SK-N-SH treated with all-trans-retinoic acid at 6 μM for 48 hours (cell line): ENCODE results near the gene GNPDA1.

Experiments
- ARNTL ChIP-seq: fragments of 450-650 bp; formaldehyde crosslinking; IDR thresholded peaks from 2 replicates; pipeline ENCODE4 v1.5.0; 2020; ENCODE audit warnings: low read depth, mild to moderate bottlenecking, moderate library complexity, borderline replicate concordance
- CREB5 ChIP-seq: fragments of 250-450 bp; sonication (Bioruptor Pico); IDR thresholded peaks from 2 replicates; pipeline ENCODE4 v1.5.1; 2020; ENCODE audit warnings: low read depth, mild to moderate bottlenecking, moderate library complexity
- ISL1 ChIP-seq: fragments of 250-450 bp; sonication (Bioruptor Pico); IDR thresholded peaks from 2 replicates; pipeline ENCODE4 v2.1.2; 2022; ENCODE audit warnings: mild to moderate bottlenecking, moderate library complexity
- OSR1 ChIP-seq: fragments of 250-450 bp; sonication (Bioruptor Pico); IDR thresholded peaks from 2 replicates; pipeline ENCODE4 v1.8.0; 2022; ENCODE audit warnings: moderate library complexity, mild to moderate bottlenecking, inconsistent platforms
- PATZ1 ChIP-seq: fragments of 250-450 bp; sonication (Bioruptor Pico); IDR thresholded peaks from 2 replicates; pipeline ENCODE4 v1.8.0; 2020; ENCODE audit warnings: mild to moderate bottlenecking, moderate library complexity, borderline replicate concordance
- PPARA ChIP-seq: fragments of 250-450 bp; sonication (Bioruptor Pico); IDR thresholded peaks from 2 replicates; pipeline ENCODE4 v1.5.0; 2020; ENCODE audit warnings: mild to moderate bottlenecking, borderline replicate concordance
- ZC3H10 ChIP-seq: fragments of 250-450 bp; sonication (Bioruptor Pico); IDR thresholded peaks from 2 replicates; pipeline ENCODE4 v1.5.1; 2021; ENCODE audit warnings: mild to moderate bottlenecking, moderate library complexity
- ZFP3 ChIP-seq: fragments of 250-450 bp; sonication (Bioruptor Pico); IDR thresholded peaks from 2 replicates; pipeline ENCODE4 v1.5.0; 2020; ENCODE audit warnings: mild to moderate bottlenecking, moderate library complexity
- ZFP30 ChIP-seq: fragments of 450-650 bp; formaldehyde crosslinking; IDR thresholded peaks from 2 replicates; pipeline ENCODE4 v1.5.0; 2022; ENCODE audit warnings: mild to moderate bottlenecking, moderate library complexity

- TF ChIP-seq ISL1 (CRISPR knock-in tag): no peak
- TF ChIP-seq PATZ1 (CRISPR knock-in tag): no peak
- TF ChIP-seq PPARA (CRISPR knock-in tag): no peak
- TF ChIP-seq CREB5 (CRISPR knock-in tag): no peak
- TF ChIP-seq ZFP30 (CRISPR knock-in tag): no peak
- TF ChIP-seq ARNTL (CRISPR knock-in tag): no peak
- no peak for TF ChIP-seq ZFP3 (CRISPR knock-in tag)
- TF ChIP-seq ZC3H10 (CRISPR knock-in tag): no peak
- TF ChIP-seq OSR1: no peak
These were observed 58.6 kb downstream of the GNPDA1 start for GRCh38 chr5:141954194-141954593.
